ENCODE results near the gene KCNAB1. TPM values are rescaled to one million over a fixed set of nuclear protein-coding genes. Genes with fewer than 3 reads are reported as not detected.

Gene KCNAB1
- total and polyA plus RNA-seq, 2 donors (not counting 3 experiments of a cell fraction or from before 2014, with no cell fraction given): 0.21 TPM; not detected in 1

- BruUV-seq (replicated peaks): no TSS peak
- no peak overlapping the region for H3K27ac ChIP-seq (ENCODE audit: insufficient read depth, low read depth, low read length)
- CTCF ChIA-PET: interaction anchor here (1.2 kb wide), 1 partner anchor 18 kb away, joined by 3 read pairs; no protein-coding TSS in a partner anchor
These were observed 247.8 kb downstream of the KCNAB1 start for GRCh38 chr3:156368189-156368588.

More at GRCh38 chr3:156368189-156368588, 247.8 kb downstream of the KCNAB1 start:
- Histone ChIP-seq H2AFZ (ENCODE audit: low read depth, low read length) (no peak overlapping the region), H4K20me1 (replicated peaks; ENCODE audit: control insufficient read depth, extremely low read depth, insufficient read depth, low read length) (no peaks in the 10 kb centered on the region), H3K4me1 (ENCODE audit: control insufficient read depth, extremely low read depth, insufficient read depth, low read length) (no peaks in the 10 kb centered on the region), H3K9me1 (replicated peaks; ENCODE audit: control insufficient read depth, extremely low read depth, insufficient read depth, low read length) (no peaks in the 10 kb centered on the region), H3K79me2 (ENCODE audit: control insufficient read depth, insufficient read depth, low read length) (no peaks in the 10 kb centered on the region), H3K4me3 (replicated peaks in 1 of 3; ENCODE audit: insufficient read depth in 1 of 3, low read depth in 1 of 3, low read length in 3 of 3) (no peak overlapping the region), H3K4me2 (ENCODE audit: insufficient read depth, low read length) (no peak overlapping the region), H3K27me3 (ENCODE audit: control insufficient read depth in 2 of 2, insufficient read depth in 2 of 2, low read length in 2 of 2) (no peaks in the 10 kb centered on the region), H3K9ac (replicated peaks; ENCODE audit: extremely low read depth, insufficient read depth, low read length) (no peak overlapping the region), H3K9me3 (replicated peaks; ENCODE audit: control insufficient read depth, insufficient read depth, low read length) (no peaks in the 10 kb centered on the region), H3K36me3 (ENCODE audit: control insufficient read depth in 2 of 2, extremely low read depth in 1 of 2, insufficient read depth in 2 of 2, low read length in 2 of 2) (no peaks in the 10 kb centered on the region)
- dilution Hi-C loops (cut with MboI; ENCODE audit: extremely low pct_ligation_motif_present, low sequenced_read_pairs) (no loop called here), intact Hi-C loops (cut with micrococcal nuclease) (no loop called here)
- TF ChIP-seq MAX (IDR thresholded peaks at IDR 0.05; ENCODE audit: insufficient read depth, insufficient read length): no peak
- no peak for TF ChIP-seq FOS (IDR thresholded peaks at IDR 0.05; ENCODE audit: borderline replicate concordance, insufficient read depth, low read length)
- no peak for TF ChIP-seq MYC (IDR thresholded peaks at IDR 0.05; ENCODE audit: low read depth, low read length)
- no peak for TF ChIP-seq JUN (IDR thresholded peaks at IDR 0.05; ENCODE audit: borderline replicate concordance, insufficient read depth, insufficient read length, low read depth)
- no peak for TF ChIP-seq CTCF (IDR thresholded peaks at IDR 0.05; ENCODE audit: extremely low read depth in 1 of 2, insufficient read depth in 1 of 2, low read depth in 1 of 2, low read length in 2 of 2)
- TF ChIP-seq GATA2 (IDR thresholded peaks at IDR 0.05; ENCODE audit: insufficient read depth, insufficient read length, low read depth, low read length): no peak
- TF ChIP-seq EZH2 (IDR thresholded peaks at IDR 0.05; ENCODE audit: borderline replicate concordance, low read depth, low read length, severe bottlenecking): no peak
- no peak for TF ChIP-seq POLR2A (IDR thresholded peaks at IDR 0.05; ENCODE audit: low read depth, low read length)
- no peak for TF ChIP-seq POLR2AphosphoS5 (IDR thresholded peaks at IDR 0.05; ENCODE audit: insufficient read depth, low read depth, low read length)
- DNase-seq (ENCODE audit: low read depth, low spot score) (no peak), FAIRE-seq (no peak)
- POLR2A ChIA-PET: no interaction called here

Measured in endothelial cell of umbilical vein (primary cell).